Measurements from ENCODE around the gene SBK1.
"Not testable (repeated sequence)": the region's sequence is repeated elsewhere in the genome, so short reads cannot be mapped to it uniquely, and the experiment has no call there.

SBK1 gene

GRCh38 chr16:28291651-28292626 is at the start of gene SBK1:
TSS of gene SBK1 (plus strand) at chr16:28292525. CDS start at chr16:28317392, 24,867 bp downstream.
- DNase-seq (ENCODE audit: low spot score): peak; percentile 87

GRCh38 chr16:28249483-28249882 is 42.8 kb upstream of the SBK1 start:
- not testable (repeated sequence) for DNase-seq (ENCODE audit: low spot score)

- DNase-seq (ENCODE audit: low spot score): no peak
These were observed 41.3 kb upstream of the SBK1 start for GRCh38 chr16:28250999-28251398.

GRCh38 chr16:28254158-28254557 is 38.2 kb upstream of the SBK1 start:
- no peak for DNase-seq (ENCODE audit: low spot score)

- no peak for DNase-seq (ENCODE audit: low spot score)
These were observed 36.5 kb upstream of the SBK1 start for GRCh38 chr16:28255838-28256237.

- no peak for DNase-seq (ENCODE audit: low spot score)
These were observed 35.1 kb upstream of the SBK1 start for GRCh38 chr16:28257256-28257655.

GRCh38 chr16:28258567-28258966 is 33.8 kb upstream of the SBK1 start:
- DNase-seq (ENCODE audit: low spot score): no peak

GRCh38 chr16:28259091-28259780 is 33.1 kb upstream of the SBK1 start:
- DNase-seq (ENCODE audit: low spot score): no peak

- DNase-seq (ENCODE audit: low spot score): no peak
These were observed 32.6 kb upstream of the SBK1 start for GRCh38 chr16:28259781-28260150.

- no peak for DNase-seq (ENCODE audit: low spot score)
These were observed 32.1 kb upstream of the SBK1 start for GRCh38 chr16:28260193-28260592.

GRCh38 chr16:28261942-28262341 is 30.4 kb upstream of the SBK1 start:
- DNase-seq (ENCODE audit: low spot score): no peak

- no peak for DNase-seq (ENCODE audit: low spot score)
These were observed 29.0 kb upstream of the SBK1 start for GRCh38 chr16:28263305-28263704.

GRCh38 chr16:28264656-28265055 is 27.7 kb upstream of the SBK1 start:
- DNase-seq (ENCODE audit: low spot score): no peak

GRCh38 chr16:28265822-28266221 is 26.5 kb upstream of the SBK1 start:
- no peak for DNase-seq (ENCODE audit: low spot score)

GRCh38 chr16:28267356-28267755 is 25.0 kb upstream of the SBK1 start:
- DNase-seq (ENCODE audit: low spot score): no peak

- no peak for DNase-seq (ENCODE audit: low spot score)
These were observed 18.8 kb upstream of the SBK1 start for GRCh38 chr16:28273511-28273910.

- no peak for DNase-seq (ENCODE audit: low spot score)
These were observed 17.6 kb upstream of the SBK1 start for GRCh38 chr16:28274676-28275075.

GRCh38 chr16:28276301-28276700 is 16.0 kb upstream of the SBK1 start:
- no peak for DNase-seq (ENCODE audit: low spot score)

- peak; percentile 94 for DNase-seq (ENCODE audit: low spot score)
These were observed 14.6 kb upstream of the SBK1 start for GRCh38 chr16:28277537-28278388.

- no peak for DNase-seq (ENCODE audit: low spot score)
These were observed 13.3 kb upstream of the SBK1 start for GRCh38 chr16:28279006-28279405.

- no peak for DNase-seq (ENCODE audit: low spot score)
These were observed 11.2 kb upstream of the SBK1 start for GRCh38 chr16:28280881-28281836.

All from ecto neural progenitor cell (in vitro differentiated cells).